Measurements from ENCODE around the gene MRPL28.
"Not testable (repeated sequence)": the region's sequence is repeated elsewhere in the genome, so short reads cannot be mapped to it uniquely, and the experiment has no call there.

MRPL28 gene

DNA sequence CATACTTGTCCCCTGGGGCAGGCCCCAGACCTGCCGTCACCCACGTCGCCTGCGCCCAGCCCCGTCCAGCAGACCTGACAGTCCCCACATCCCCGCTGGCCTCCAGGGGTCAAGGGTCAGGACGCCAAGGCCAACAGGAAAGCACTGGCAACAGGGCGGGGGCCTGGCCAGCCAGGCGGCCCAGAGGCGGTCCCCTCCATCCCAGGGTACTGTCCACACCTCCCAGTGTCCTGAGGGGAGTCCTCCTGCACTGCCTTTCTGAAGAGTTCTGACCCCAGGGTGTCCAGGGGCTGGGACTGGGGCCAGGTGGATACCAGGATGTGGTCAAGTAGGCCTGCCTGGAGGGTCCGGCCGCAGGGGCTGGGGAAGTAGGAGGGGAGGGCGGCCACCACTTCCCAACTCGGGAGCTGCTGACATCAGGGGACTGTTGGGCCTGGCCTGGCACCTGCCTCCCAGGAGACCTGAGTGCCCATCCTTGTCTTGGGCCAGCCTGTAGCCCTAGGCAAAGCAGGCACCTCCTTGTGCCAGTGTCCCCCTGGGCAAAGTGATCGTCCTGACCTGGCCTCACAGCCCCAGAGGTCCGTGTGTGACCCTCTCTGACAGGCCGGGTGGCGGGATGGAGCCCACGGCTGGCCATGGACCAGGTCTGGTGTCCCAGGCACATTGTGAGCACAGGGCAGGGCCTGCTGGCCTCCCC, 11.1 kb downstream of the MRPL28 start:
- no peak for DNase-seq

DNA sequence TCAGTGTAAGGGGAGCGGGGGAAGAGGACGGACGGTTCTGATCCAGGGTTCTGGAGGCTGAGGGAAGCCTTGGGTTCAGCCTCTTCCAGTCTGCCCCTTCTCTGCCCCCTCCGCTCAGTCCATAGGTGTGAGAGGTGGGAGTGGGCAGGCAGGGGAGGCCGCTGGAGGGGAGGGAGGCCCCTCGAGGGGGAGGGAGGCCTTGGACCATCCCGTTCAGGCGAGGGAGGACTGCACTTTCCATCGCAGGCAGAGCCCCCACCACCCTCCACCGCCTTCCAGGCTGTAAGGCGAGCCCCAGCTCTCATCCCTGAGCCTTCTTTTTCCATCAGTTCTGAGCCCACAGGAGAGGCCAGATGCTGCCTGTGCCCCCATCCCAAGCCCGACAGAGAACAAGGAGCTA, 13.6 kb downstream of the MRPL28 start:
- DNase-seq = no peak

DNA sequence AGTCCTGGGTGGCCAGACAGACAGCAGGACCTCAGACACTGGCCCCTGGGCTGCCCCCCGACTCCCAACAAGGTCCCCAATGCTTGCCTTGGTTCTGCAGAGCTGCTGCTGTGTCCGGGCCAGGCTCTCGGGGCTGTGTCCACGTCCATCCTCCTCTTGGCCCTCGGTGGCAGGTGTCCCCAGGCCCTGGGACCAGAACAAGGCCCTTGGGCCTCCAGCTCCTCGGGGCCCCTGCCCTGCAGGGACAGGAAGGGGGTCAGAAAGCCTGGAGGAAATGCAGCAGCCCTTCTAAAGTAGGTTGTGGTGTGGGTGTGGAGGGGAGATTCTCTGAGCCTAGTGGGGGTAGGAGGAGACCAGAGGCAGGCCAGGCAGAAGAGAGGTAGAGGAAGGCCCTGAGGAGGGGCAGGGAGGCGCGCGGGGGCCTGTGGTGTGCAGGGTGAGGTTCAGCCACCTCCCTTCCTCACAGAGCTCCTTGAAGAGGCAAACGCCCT, 15.3 kb downstream of the MRPL28 start:
- no peak for DNase-seq

GRCh38 chr16:354291-354881, 16.0 kb downstream of the MRPL28 start:
- no peak for DNase-seq

DNA sequence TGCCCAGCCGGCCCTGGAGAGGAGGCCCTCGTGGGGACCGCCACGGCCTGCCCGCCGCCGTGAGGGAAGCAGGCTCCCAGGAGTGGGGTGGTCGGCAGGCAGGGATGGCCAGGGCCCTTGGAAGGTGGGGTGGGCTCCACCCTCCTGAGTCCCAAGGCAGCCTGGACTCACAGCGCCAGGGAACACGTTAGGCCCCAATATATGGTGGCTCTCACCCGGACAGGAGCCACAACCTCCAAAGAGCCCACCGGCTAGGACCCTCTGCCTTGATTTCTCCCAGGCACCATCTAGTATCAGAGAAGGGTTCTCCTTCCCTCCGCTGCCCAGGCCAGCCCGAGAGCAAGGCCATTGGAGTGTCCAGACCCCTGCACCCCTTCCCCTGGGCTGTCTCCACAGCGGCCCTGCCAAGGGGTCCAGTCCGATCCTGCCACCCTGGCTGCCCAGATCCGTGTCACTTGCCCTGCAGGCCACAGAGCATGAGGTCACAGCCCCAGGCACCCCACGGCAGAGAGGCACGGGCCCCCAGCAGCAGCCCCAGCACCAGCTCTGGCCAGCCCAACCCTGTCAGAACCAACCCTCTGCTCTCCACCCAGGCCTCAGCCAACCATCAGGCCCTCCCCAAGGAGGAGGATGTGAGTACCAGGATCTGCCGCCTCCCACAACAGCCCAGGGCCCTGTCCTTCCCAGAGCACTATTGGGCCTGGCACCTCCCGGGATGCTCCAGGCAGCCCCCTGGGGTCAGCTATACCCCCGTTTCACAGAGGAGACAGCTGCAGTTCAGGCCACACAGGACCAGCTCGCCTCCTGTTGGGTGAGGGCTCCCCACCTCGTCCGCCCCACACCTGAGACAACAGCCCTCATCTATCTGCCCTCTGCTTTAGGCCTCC, 16.7 kb downstream of the MRPL28 start:
- DNase-seq = no peak

DNA sequence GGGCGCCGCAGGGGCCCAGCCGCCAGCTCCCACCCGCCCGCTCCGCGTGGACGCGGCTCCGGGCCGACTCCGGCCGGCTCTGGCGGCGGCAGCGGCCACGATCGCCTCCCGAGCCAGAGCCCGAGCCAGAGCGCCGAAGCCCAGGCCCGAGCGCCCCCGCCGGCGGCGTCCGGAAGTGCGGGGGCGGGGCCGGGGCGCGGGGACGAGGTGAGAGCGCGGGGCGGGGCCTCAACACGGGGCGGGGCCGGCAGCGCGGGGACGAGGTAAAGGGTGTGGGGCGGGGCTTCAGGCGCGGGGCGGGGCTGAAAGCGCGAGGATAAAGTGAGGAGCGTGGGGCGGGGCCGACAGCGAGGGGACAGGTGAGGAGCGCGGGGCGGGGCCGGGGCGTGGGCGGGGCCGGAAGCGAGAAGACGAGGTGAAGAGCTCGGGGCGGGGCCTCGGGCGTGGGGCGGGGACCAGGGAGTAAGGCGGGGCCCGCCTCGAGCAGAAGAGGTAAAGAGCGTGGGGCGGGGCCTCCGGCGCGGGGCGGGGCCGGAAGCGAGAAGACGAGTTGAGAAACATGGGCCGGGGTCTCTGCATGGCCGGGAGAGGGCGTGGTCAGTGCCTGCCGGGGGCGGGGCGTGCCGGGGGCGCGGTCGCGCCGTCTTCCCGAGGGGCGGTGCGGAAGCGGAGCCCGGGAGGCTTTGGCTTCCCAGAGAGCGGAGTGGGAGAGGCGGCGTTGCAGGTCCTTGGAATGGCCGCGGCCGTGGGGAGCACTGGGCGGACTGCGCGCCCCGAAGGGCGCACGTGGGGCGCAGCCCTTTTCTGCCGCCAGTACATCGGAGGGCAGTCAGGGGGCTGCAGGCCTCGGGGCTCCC, 17.6 kb downstream of the MRPL28 start, which contains the start of gene AXIN1:
Gene AXIN1 (minus strand): TSS at position 177 of the 857 bp plus-strand sequence. CDS start 5,698 bp downstream, outside the sequence.
- peak; percentile 100 for DNase-seq

- DNase-seq = no peak
Observed at GRCh38 chr16:351804-352520, 18.4 kb downstream of the MRPL28 start.

DNA sequence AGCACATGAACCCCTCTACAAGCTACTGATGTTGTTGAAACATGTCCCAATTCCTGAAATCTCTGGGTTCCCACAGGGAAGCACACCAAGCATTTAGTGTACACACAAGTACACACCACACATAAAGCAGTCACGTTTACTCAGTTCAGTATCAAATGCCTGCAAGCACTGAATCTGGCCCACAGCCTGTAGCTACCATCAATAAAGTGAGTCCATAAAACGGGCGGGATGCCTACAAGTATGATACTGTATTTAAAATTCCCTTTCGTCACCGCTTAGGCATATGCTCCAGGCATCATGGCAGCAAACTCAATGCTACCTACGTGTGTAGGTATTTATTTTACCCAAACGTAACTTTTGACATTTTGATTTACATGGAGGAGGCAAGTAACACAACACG, 20.1 kb downstream of the MRPL28 start:
- no peak for DNase-seq

DNA sequence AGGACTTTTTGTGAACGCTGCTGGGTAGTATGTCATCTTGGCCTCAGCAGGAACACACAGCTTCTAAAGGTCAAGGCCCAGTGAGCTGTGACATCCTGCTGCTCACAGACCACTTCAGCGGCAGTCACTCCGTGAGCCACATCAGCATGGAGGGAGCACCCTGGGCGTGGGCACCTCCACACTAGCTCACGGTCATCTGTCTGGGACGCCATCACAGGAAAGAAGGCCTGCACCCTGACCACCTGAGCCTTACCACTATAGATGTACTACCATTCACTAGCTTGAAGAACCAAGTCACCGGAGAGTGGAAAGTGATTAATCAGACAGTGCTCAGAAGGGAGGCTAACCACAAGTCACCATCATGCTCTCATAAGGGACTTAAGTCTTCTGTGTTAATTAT, 21.1 kb downstream of the MRPL28 start:
- DNase-seq = no peak

DNA sequence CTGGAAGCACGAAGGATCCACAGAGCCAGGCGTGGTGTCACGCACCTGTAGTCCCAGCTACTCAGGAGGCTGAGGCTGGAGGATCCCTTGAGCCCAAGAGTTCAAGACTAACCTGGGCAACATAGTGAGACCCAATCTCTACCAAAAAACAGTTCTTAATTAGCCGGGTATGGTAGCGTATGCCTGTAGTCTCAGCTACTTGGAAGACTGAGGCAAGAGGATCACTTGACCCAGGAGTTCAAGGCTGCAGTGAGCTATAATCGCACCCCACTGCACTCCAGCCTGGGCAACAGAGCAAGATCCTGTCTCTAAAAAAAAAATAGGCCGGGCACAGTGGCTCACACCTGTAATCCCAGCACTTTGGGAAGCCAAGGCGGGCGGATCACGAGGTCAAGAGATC, 21.8 kb downstream of the MRPL28 start:
- DNase-seq = not testable (repeated sequence)

DNA sequence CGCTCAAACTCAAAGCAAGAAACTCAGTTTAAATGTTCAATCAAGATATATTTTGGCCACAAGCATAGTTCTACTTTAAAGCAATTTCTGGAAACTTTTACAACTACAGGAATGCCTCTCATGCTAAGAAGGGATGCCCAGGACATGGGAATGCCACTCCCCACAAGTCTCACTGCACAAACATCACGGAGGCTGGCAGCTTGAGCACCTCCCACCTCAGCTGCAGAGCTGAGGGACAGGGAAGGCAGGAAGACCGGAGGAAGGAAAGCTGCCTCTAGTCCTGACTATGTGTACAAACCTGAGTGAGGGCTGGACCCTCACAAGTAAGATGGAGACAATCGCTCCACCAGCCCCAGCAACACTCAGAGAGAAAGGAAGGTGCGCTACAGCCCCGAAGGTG, 23.1 kb downstream of the MRPL28 start:
- DNase-seq = no peak

DNA sequence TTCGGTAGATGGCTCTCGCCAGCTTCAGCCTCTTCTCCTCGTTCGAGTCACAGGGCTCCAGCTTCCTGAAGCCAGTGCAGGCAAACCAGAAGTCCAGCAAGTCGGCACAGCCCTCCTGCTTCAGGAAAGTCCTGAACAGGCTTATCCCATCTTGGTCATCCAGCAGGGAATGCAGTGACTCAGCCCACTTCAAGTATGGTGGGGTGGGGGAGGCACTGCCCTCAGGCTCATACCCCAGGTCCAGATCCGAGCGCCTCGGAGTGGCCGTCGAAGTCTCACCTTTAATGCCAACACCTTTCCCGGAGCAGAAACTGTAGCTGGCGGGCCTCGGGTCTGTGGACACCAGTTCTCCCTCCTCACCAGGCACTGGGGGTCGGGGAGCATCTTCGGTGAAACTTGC, 23.8 kb downstream of the MRPL28 start:
- DNase-seq = no peak

GRCh38 chr16:345772-346171, 24.6 kb downstream of the MRPL28 start:
- DNase-seq = no peak

DNA sequence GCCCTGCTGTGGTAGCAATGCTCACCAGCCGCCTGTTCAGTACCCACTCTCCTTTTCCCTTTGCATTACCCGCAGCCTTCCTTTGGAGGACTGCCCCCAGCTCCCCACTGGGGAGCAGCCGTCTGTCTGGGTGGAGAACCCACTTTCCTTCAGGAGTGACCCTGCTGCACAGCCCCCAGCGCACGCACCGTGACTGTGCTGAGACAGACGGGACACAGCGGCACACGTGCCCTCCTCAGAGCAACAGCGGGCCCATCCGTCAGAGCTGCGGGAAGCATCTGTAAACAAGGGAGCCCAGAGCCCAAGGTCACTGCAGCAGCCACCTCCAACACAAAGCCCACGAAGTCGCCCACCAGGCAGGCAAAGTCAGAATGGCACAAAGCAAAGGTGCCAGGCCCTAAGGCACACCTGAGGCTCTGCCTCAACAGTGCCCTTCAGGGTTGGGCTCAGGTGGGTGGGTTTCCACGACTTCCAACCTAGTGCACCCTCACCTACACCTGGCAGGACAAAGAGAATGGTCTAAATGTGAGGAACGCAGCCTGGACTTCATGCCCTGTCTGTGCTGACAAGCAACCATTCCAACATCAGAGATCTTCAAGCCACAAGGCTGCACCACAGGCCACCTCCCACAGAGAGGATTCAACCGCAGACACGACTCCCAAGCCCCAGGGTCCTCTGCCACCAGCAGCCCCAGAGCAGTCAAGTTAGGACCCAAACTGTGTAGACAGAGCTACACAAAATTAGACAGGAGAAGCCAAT, 27.7 kb downstream of the MRPL28 start:
- DNase-seq = no peak

- DNase-seq = not testable (repeated sequence)
Observed at GRCh38 chr16:341974-342336, 28.4 kb downstream of the MRPL28 start.

DNA sequence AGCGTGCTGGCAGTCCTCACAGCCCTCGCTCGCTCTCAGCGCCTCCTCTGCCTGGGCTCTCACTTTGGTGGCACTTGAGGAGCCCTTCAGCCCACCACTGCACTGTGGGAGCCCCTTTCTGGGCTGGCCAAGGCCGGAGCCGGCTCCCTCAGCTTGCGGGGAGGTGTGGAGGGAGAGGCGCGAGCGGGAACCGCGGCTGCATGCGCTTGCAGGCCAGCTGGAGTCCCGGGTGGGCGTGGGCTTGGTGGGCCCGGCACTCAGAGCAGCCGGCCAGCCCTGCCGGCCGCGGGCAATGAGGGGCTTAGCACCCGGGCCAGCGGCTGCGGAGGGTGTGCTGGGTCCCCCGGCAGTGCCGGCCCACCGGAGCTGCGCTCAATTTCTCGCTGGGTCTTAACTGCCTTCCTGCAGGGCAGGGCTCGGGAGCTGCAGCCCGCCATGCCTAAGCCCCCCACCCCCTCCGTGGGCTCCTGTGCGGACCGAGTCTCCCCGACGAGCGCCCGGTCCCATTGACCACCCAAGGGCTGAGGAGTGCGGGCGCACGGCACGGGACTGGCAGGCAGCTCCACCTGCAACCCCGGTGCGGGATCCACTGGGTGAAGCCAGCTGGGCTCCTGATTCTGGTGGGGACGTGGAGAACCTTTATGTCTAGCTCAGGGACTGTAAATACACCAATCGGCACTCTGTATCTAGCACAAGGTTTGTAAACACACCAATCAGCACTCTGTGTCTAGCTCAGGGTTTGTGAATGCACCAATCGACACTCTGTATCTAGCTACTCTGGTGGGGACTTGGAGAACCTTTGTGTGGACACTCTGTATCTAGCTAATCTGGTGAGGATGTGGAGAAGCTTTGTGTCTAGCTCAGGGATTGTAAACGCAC, 29.0 kb downstream of the MRPL28 start:
- DNase-seq = not testable (repeated sequence)

DNA sequence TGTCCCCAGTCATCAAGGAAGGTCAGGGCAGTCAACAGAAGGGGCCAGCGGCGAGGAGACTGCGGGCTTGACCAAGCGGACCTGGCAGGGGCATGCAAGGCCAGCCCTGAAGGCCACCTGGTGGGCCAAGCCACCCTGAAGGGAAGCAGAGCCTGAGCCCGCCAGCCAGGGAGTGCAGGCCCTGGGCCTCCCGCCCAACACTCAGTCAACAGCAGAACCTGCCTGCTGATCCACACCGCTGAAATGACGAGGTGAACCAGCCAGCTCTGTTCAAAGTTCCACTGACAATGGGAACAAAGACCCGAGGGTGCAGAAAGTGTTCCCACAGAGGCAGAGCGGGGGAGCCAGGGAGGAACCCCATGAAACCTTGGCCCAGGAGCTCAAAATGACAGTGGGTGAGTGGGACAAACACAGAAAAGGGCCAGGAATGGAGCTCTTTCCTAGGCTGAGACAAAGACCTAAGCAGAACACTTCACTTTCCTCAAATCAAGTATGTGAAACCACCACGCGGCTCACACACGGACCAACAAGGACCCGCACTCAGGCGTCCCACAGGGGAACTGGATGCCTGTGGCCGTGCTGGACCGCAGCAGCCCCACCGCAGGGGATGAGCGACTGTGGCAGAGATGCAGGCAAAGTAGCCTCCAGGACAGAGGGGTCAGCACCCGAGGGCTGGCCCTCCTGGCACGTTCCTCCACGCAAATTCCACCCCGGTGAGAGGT, 29.8 kb downstream of the MRPL28 start:
- no peak for DNase-seq

- no peak for DNase-seq
Observed at GRCh38 chr16:339680-340079, 30.7 kb downstream of the MRPL28 start.

- no peak for DNase-seq
Observed at GRCh38 chr16:337975-338575, 32.3 kb downstream of the MRPL28 start.

Measured in activated CD8-positive, alpha-beta memory T cell treated with anti-CD3 and anti-CD28 coated beads, Interleukin-2, amount 50 U/mL, for 48 hours (primary cell).